HCT116 (cell line): ENCODE data around the gene SPOCK3. TPM values are rescaled to one million over a fixed set of nuclear protein-coding genes. Genes with fewer than 3 reads are reported as not detected.

Experiments
- ATAC-seq: fragments of 200-7000 bp; cut with Tn5 transposase; 2 replicates; pipeline ENCODE4 v1.9.1; 2020; ENCODE audit warnings: mild to moderate bottlenecking, moderate library complexity
- BruUV-seq: library from RNA; stranded (reverse); fragments of 400-500 nt; replicated peaks from 2 replicates; lab custom pipeline; 2021; lab: Mats Ljungman, UMichigan
- CTCF ChIA-PET: fragments of 300-600 bp; sonication (Branson Sonifier 250); formaldehyde crosslinking; loops from one replicate; lab custom pipeline; 2021; ENCODE audit warnings: antibody characterized with exemption; lab: Charles Lee
- POLR2A ChIA-PET: fragments of 300-600, 350-600 bp; sonication (Branson Sonifier 250); formaldehyde crosslinking; loops from one replicate; lab custom pipeline; 2021; ENCODE audit warnings: antibody characterized with exemption; lab: Charles Lee
- RAD21 ChIA-PET, 2 experiments: fragments of 300-600 bp; sonication (Branson Sonifier 250); formaldehyde crosslinking; loops; one replicate each; lab custom pipeline; 2023; ENCODE audit warnings: low total read pairs in 2 of 2; ENCODE audit not compliant: uncharacterized antibody in 2 of 2, unreplicated experiment in 2 of 2, low non-redundant PET in 1 of 2; lab: Charles Lee
- DNase-seq: peaks from one replicate; pipeline ENCODE4 v3.0.0-alpha.2; 2010; ENCODE audit warnings: low read depth, low spot score
- H2AFZ ChIP-seq: fragments of 200-600 bp; shearing (Covaris generic), sonication (generic); 2 replicates; pipeline ENCODE4 v1.6.1; 2017; ENCODE audit warnings: low read depth, mixed run types, mixed read lengths, antibody characterized with exemption, low read length; ENCODE audit not compliant: poor library complexity, severe bottlenecking
- H3K27ac ChIP-seq: 2 replicates; pipeline ENCODE4 v1.5.1; 2012; ENCODE audit warnings: low read depth, low read length
- H3K27me3 ChIP-seq: fragments of 200-600 bp; sonication (generic); 2 replicates; pipeline ENCODE4 v1.6.1; 2016; ENCODE audit warnings: mixed run types, low read length, mixed read lengths; ENCODE audit not compliant: insufficient read depth
- H3K36me3 ChIP-seq, 2 experiments: fragments of 200-500 bp in 1 of 2; fragments of 200-600 bp in 1 of 2; sonication (Bioruptor generic) in 1 of 2; sonication (generic) in 1 of 2; 2 replicates each; pipeline versions ENCODE4 v1.5.1 to v1.6.1; 2014 to 2016; ENCODE audit warnings: low read length in 2 of 2, inconsistent platforms in 1 of 2, mixed read lengths in 1 of 2, mixed run types in 1 of 2; ENCODE audit not compliant: insufficient read depth in 2 of 2, control insufficient read depth in 1 of 2
- H3K4me1 ChIP-seq, 2 experiments: fragments of 200-600 bp in 1 of 2; sonication (generic) in 1 of 2; 2 replicates each; pipeline versions ENCODE4 v1.5.1 to v1.6.1; 2012 to 2017; ENCODE audit warnings: low read length in 2 of 2, inconsistent platforms in 1 of 2, mild to moderate bottlenecking in 1 of 2, mixed read lengths in 1 of 2, mixed run types in 1 of 2, moderate library complexity in 1 of 2; ENCODE audit not compliant: insufficient read depth in 2 of 2, control insufficient read depth in 1 of 2
- H3K4me2 ChIP-seq: fragments of 200-600 bp; sonication (generic); 2 replicates; pipeline ENCODE4 v1.6.1; 2017; ENCODE audit warnings: mixed run types, low read length, mixed read lengths
- H3K4me3 ChIP-seq, 2 experiments: fragments of 200-600 bp in 1 of 2; sonication (generic) in 1 of 2; replicated peaks in 1 of 2; 2 replicates each; pipeline ENCODE4 v1.5.1; 2011 to 2016; ENCODE audit warnings: low read length in 2 of 2, control low read depth in 1 of 2, low read depth in 1 of 2, mild to moderate bottlenecking in 1 of 2, mixed read lengths in 1 of 2, mixed run types in 1 of 2
- H3K79me2 ChIP-seq: fragments of 200-600 bp; sonication (generic); 2 replicates; pipeline ENCODE4 v1.6.1; 2017; ENCODE audit warnings: mild to moderate bottlenecking, mixed run types, low read length, moderate library complexity, mixed read lengths; ENCODE audit not compliant: insufficient read depth
- H3K9ac ChIP-seq: fragments of 200-600 bp; sonication (generic); 2 replicates; pipeline ENCODE4 v1.6.1; 2016; ENCODE audit warnings: low read length, mixed read lengths
- H3K9me2 ChIP-seq: fragments of 200-600 bp; sonication (generic), shearing (Covaris generic); 2 replicates; pipeline ENCODE4 v1.6.1; 2017; ENCODE audit warnings: mixed run types, mild to moderate bottlenecking, moderate library complexity; ENCODE audit not compliant: insufficient read depth
- H3K9me3 ChIP-seq, 2 experiments: fragments of 200-500 bp in 1 of 2; fragments of 200-600 bp in 1 of 2; sonication (Bioruptor generic) in 1 of 2; sonication (generic) in 1 of 2; 2 replicates each; pipeline ENCODE4 v1.6.1; 2014 to 2017; ENCODE audit warnings: low read length in 2 of 2, mixed read lengths in 2 of 2, inconsistent platforms in 1 of 2, low read depth in 1 of 2, mild to moderate bottlenecking in 1 of 2, mixed run types in 1 of 2, moderate library complexity in 1 of 2; ENCODE audit not compliant: control insufficient read depth in 1 of 2, insufficient read depth in 1 of 2
- H4K20me1 ChIP-seq: fragments of 200-600 bp; sonication (generic), shearing (Covaris generic); 2 replicates; pipeline ENCODE4 v1.6.1; 2017; ENCODE audit warnings: mixed run types, mild to moderate bottlenecking, moderate library complexity; ENCODE audit not compliant: insufficient read depth
- EGR1 ChIP-seq: IDR thresholded peaks from 2 replicates; pipeline ENCODE4 v1.6.1; 2012; ENCODE audit warnings: low read depth
- FOSL1 ChIP-seq: IDR thresholded peaks from 2 replicates; pipeline ENCODE4 v1.6.1; 2012; ENCODE audit warnings: low read depth
- POLR2A ChIP-seq: IDR thresholded peaks from 2 replicates; pipeline ENCODE4 v1.7.0; 2011; ENCODE audit warnings: borderline replicate concordance; ENCODE audit not compliant: insufficient read depth, insufficient read length; ENCODE audit errors: extremely low read depth
- POLR2AphosphoS5 ChIP-seq: IDR thresholded peaks from 2 replicates; pipeline ENCODE4 v1.6.1; 2011; ENCODE audit warnings: mild to moderate bottlenecking, low read depth, low read length, moderate library complexity
- REST ChIP-seq: IDR thresholded peaks from 2 replicates; pipeline ENCODE4 v1.6.1; 2012; ENCODE audit warnings: low read depth
- SRF ChIP-seq: IDR thresholded peaks from 2 replicates; pipeline ENCODE4 v1.6.1; 2012; ENCODE audit warnings: low read depth
- ZBTB33 ChIP-seq: IDR thresholded peaks from 2 replicates; pipeline ENCODE4 v1.6.1; 2011; ENCODE audit warnings: mild to moderate bottlenecking, low read length, moderate library complexity; ENCODE audit not compliant: insufficient replicate concordance; ENCODE audit errors: extremely low read depth
- ZFX ChIP-seq: fragments of 450-650 bp; IDR thresholded peaks from 2 replicates; pipeline ENCODE4 v1.6.1; 2017
- intact Hi-C: fragments of 100-400 bp; cut with micrococcal nuclease; formaldehyde crosslinking; loops from 2 replicates; pipeline ENCODE4 v1.10.0; 2022
- total RNA-seq: library from RNA; stranded (reverse); gene quantifications from one replicate; pipeline ENCODE4 v1.2.1, GENCODE V29; 2021; ENCODE audit not compliant: unreplicated experiment

SPOCK3 gene
- total RNA-seq, 1 experiment from 2014 or later, result 1.7 TPM

GRCh38 chr4:167171928-167172327 is 62.4 kb downstream of the SPOCK3 start:
- Histone ChIP-seq H3K27ac (no peak overlapping the region), H3K4me2 (no peak overlapping the region), H3K9me3 (no peaks in the 10 kb centered on the region), H3K36me3 (no peaks in the 10 kb centered on the region), H3K79me2 (no peaks in the 10 kb centered on the region), H2AFZ (no peak overlapping the region), H3K27me3 (no peaks in the 10 kb centered on the region), H3K9ac (no peak overlapping the region), H4K20me1 (no peaks in the 10 kb centered on the region), H3K4me3 (no peak overlapping the region), H3K4me1 (no peaks in the 10 kb centered on the region), H3K9me2 (no peaks in the 10 kb centered on the region)
- TF ChIP-seq POLR2A, result no peak
- DNase-seq (no peak), ATAC-seq (no peak)
- CTCF ChIA-PET, result no interaction called here
- RAD21 ChIA-PET, result no interaction called here
- POLR2A ChIA-PET, result no interaction called here
- intact Hi-C loops, result no loop called here
- no TSS peak for BruUV-seq

- RAD21 ChIA-PET, result no interaction called here
- Histone ChIP-seq H3K4me3 (no peak overlapping the region), H3K79me2 (no peaks in the 10 kb centered on the region), H3K4me1 (no peaks in the 10 kb centered on the region), H4K20me1 (no peaks in the 10 kb centered on the region), H3K9me3 (no peaks in the 10 kb centered on the region), H3K4me2 (no peak overlapping the region), H2AFZ (no peak overlapping the region), H3K27me3 (no peaks in the 10 kb centered on the region), H3K27ac (no peak overlapping the region), H3K9me2 (no peaks in the 10 kb centered on the region), H3K36me3 (no peaks in the 10 kb centered on the region), H3K9ac (no peak overlapping the region)
- intact Hi-C loops, result no loop called here
- no TSS peak for BruUV-seq
- CTCF ChIA-PET, result no interaction called here
- ATAC-seq (no peak), DNase-seq (no peak)
- POLR2A ChIA-PET, result no interaction called here
- TF ChIP-seq FOSL1 (no peak), REST (no peak), POLR2AphosphoS5 (no peak), EGR1 (no peak), ZBTB33 (no peak), SRF (no peak), ZFX (no peak)
Observed at GRCh38 chr4:167168611-167169010, 65.7 kb downstream of the SPOCK3 start.
